GM15510 (cell line): Measurements from ENCODE around the gene PIH1D2.
A peak's percentile ranks its signal among the peaks of the same experiment; 100 is the strongest.

ENCODE experiments used
- POLR2A ChIP-seq: IDR thresholded peaks from 3 replicates; pipeline ENCODE4 v1.6.1; 2011; ENCODE audit warnings: borderline replicate concordance; ENCODE audit not compliant: insufficient read length; ENCODE audit errors: extremely low read depth

Gene PIH1D2

DNA sequence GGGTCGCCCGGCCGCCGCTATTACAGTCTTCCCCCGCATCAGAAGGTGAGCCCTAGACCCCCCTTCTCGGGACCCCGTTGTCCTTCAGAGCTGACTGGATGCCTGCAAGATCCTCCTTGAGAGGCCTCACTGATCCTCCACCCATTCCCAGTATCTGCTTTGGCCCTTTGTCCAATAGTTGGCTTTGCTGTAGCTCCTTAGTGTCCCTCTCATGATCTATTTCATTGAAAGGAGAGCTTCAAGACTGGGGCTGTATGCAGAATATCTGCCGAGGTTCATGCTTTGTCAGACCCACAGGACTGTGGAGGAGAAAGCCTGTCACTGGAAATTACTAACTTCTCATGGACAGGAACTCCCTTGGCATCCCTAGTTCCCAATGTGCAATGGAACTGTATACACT is 48.1 kb downstream of the PIH1D2 start:
- TF ChIP-seq POLR2A = no peak

DNA sequence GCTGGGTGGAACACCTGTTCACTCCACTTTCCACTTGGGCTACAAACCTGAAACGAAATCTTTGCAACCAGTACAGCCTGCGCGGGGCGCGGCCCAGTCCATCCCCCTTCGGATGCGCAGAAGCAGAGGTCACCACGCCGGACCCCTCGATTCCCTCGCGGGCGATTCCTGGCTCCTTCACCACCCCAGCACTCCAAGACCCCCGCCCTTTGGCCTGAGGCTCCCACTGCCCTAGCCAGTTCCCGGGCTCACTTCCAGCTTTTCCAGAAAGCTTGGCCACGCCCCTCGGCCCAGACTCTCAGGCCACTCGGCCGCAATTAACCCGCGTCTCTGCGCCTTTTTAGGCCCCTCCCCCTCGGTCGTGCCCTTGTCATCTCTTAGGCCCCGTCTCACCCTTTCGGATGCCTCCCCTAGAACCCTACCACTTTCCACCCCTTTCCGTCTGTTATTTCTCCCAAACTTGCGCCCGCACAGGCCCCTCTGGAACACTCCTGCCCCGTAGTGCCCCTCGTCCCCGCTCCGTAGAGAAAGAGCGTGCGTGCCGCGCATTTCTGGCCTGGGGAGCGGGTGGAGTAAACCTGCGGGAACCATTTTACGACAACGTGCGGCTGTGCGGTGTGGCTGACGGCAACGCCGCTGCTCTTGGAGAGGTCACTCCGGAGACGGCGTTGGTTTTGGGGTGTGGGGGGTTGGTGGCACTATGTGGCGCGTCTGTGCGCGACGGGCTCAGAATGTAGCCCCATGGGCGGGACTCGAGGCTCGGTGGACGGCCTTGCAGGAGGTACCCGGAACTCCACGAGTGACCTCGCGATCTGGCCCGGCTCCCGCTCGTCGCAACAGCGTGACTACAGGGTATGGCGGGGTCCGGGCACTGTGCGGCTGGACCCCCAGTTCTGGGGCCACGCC is 48.8 kb downstream of the PIH1D2 start, which contains the start of gene DLAT:
TSS of gene DLAT (plus strand) at position 636 of the 906 bp plus-strand sequence. CDS start at position 701, 65 bp downstream.
- TF ChIP-seq POLR2A = peak; percentile 80

DNA sequence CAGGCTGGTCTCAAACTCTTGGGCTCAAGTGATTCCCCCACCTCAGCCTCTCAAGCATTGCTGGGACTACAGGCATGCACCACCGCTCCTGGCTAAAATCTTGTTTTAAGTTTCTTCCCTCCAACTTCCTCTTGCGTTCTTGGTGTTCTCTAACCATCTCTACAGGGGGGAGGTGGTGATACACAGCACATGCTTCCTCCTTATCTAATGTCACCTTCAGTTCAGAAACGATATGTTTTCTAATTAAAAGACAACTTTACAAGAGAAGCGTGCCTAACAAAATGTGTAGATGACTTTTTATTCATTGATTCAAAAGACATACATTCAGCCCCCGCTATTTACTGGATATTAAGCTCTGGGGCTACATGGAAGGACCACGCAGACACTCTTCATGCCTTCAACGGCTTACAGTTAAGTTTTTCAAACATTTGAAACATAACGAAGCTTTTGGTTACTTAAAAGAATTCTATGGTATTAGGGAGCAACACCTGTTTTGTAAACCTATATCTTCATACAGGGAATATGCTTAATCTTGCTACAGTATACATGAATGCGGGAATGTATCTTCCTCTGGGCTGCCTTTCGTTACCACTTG is 49.5 kb downstream of the PIH1D2 start:
- TF ChIP-seq POLR2A = no peak

DNA sequence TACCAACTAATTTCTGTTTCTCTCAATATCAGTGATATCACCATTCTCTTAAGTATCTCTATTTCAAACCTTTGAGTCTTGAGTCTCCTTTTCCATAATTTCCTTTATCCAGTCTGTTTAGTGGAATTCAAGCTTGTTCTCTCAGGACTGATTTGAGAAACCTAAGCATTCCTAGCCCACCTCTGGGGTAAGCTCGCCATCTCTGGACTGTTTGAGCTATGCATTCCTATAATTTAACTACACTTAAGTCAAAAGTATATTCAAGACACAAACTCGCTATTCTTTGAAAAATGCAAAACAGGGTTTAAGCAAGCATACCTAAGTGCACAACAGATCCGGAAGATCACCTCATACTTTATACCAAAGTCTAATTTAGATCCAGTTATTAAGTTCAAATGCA is 50.7 kb downstream of the PIH1D2 start:
- TF ChIP-seq POLR2A = no peak

DNA sequence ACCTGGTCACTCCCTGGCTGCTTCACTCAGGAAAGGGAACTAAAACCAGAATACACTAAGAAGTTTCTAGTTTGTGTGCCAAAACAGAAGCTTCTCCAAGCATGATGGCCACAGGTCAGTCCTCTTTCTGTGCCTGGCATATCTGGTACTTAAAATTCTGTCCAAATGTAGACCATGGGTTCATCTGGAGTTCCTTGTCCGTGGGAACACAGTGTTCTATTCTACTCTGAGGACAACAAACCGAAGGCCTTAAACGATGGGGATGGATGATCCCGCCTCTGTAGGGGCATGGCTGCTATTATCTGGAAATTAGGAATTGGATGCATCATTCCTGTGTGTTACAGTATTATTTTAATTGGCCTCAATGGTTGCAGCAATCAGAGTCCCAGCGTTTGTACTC is 54.8 kb downstream of the PIH1D2 start:
- TF ChIP-seq POLR2A = no peak
